Fibroblast of lung (primary cell): ENCODE results near the gene ADARB1.

ENCODE experiments used
- CTCF ChIP-seq, 2 donors: IDR thresholded peaks in 1 of 2; conservative IDR thresholded peaks in 1 of 2; 1 replicate in 1 of 2; 2 replicates in 1 of 2; pipeline ENCODE4 v1.5.1; 2011 to 2012; ENCODE audit warnings: low read length in 2 of 2, control low read depth in 1 of 2, inconsistent platforms in 1 of 2, low read depth in 1 of 2, mild to moderate bottlenecking in 1 of 2
- EZH2 ChIP-seq: IDR thresholded peaks from 2 replicates; pipeline ENCODE4 v1.5.1; 2012; ENCODE audit warnings: low read length, control low read depth, mild to moderate bottlenecking; ENCODE audit errors: missing control alignments

- TF ChIP-seq CTCF (conservative IDR thresholded peaks at IDR 0.05 in 1 of 2, IDR thresholded peaks at IDR 0.05 in 1 of 2; ENCODE audit: low read depth in 1 of 2, low read length in 2 of 2) (no peak), EZH2 (no peak)
Measured at GRCh38 chr21:45031571-45032191, 42.7 kb upstream of the ADARB1 start.
